Ovary (tissue), 3 donors: ENCODE measurements around the gene NEDD4L.

ENCODE experiments used
- CTCF ChIP-seq, 3 donors: fragments of 450-650 bp in 2 of 3; fragments of 200-600 bp in 1 of 3; IDR thresholded peaks; one replicate each; pipeline versions ENCODE4 v1.5.1 to v1.8.0; 2016 to 2022; ENCODE audit warnings: antibody characterized with exemption in 3 of 3, mild to moderate bottlenecking in 1 of 3
- EP300 ChIP-seq: sonication (generic); formaldehyde crosslinking; IDR thresholded peaks from one replicate; pipeline ENCODE4 v1.6.1; 2017; ENCODE audit warnings: antibody characterized with exemption
- donor health status: DM: no; HTN: no; CAD: no.

GRCh38 chr18:58117786-58118403, 73.9 kb downstream of the NEDD4L start:
- TF ChIP-seq CTCF (IDR thresholded peaks at IDR 0.05) (no peak), EP300 (no peak)
